PC-3 (cell line): Measurements from ENCODE around the gene MSH2. TPM values are rescaled to one million over a fixed set of nuclear protein-coding genes. Genes with fewer than 3 reads are reported as not detected.

Source experiments
- ATAC-seq: fragments of 200-7000 bp; cut with Tn5 transposase; 2 replicates; pipeline ENCODE4 v1.9.1; 2020; ENCODE audit warnings: mild to moderate bottlenecking, moderate library complexity
- BruUV-seq: library from RNA; stranded (reverse); fragments of 400-500 nt; replicated peaks from 2 replicates; lab custom pipeline; 2021; lab: Mats Ljungman, UMichigan
- CTCF ChIA-PET: fragments of 300-600 bp; sonication (Branson Sonifier 250); formaldehyde crosslinking; loops from one replicate; lab custom pipeline; 2022; ENCODE audit warnings: antibody characterized with exemption; lab: Charles Lee
- POLR2A ChIA-PET: fragments of 300-600 bp; sonication (Branson Sonifier 250); formaldehyde crosslinking; loops from one replicate; lab custom pipeline; 2022; ENCODE audit warnings: antibody characterized with exemption; ENCODE audit not compliant: unreplicated experiment; lab: Charles Lee
- DNase-seq: peaks from one replicate; pipeline ENCODE4 v3.0.0-alpha.2; 2015
- H2AFZ ChIP-seq: fragments of 300-600 bp; sonication (generic); 2 replicates; pipeline ENCODE4 v1.6.0; 2016; ENCODE audit warnings: antibody characterized with exemption, low read length
- H3F3A ChIP-seq: fragments of 300-600 bp; sonication (generic); one replicate; pipeline ENCODE4 v1.6.0; 2017; ENCODE audit warnings: antibody characterized with exemption, low read length, control low read depth, mild to moderate bottlenecking; ENCODE audit not compliant: unreplicated experiment
- H3K27ac ChIP-seq: fragments of 300-600 bp; sonication (generic); 2 replicates; pipeline ENCODE4 v1.5.1; 2016; ENCODE audit warnings: mild to moderate bottlenecking, low read length
- H3K27me3 ChIP-seq: fragments of 300-600 bp; sonication (generic); 2 replicates; pipeline ENCODE4 v1.6.1; 2016; ENCODE audit warnings: low read length, mixed read lengths
- H3K36me3 ChIP-seq: fragments of 300-600 bp; sonication (generic); 2 replicates; pipeline ENCODE4 v1.6.1; 2016; ENCODE audit warnings: low read depth, mixed run types, low read length, mixed read lengths
- H3K4me1 ChIP-seq: fragments of 300-600 bp; sonication (generic); 2 replicates; pipeline ENCODE4 v1.5.1; 2016; ENCODE audit warnings: low read length; ENCODE audit not compliant: insufficient read depth
- H3K4me2 ChIP-seq: fragments of 300-600 bp; sonication (generic); 2 replicates; pipeline ENCODE4 v1.6.0; 2016; ENCODE audit warnings: low read length
- H3K4me3 ChIP-seq: fragments of 300-600 bp; sonication (generic); 2 replicates; pipeline ENCODE4 v1.5.1; 2016; ENCODE audit warnings: mild to moderate bottlenecking, low read length, mixed read lengths
- H3K79me2 ChIP-seq: fragments of 300-600 bp; sonication (generic); 2 replicates; pipeline ENCODE4 v1.6.1; 2017; ENCODE audit warnings: low read length, mixed read lengths
- H3K9ac ChIP-seq: fragments of 300-600 bp; sonication (generic); 2 replicates; pipeline ENCODE4 v1.6.0; 2016; ENCODE audit warnings: mild to moderate bottlenecking, low read length
- H3K9me2 ChIP-seq: fragments of 300-600 bp; sonication (generic); replicated peaks from 2 replicates; pipeline ENCODE4 v1.6.1; 2016; ENCODE audit warnings: mixed run types, low read length, mixed read lengths
- H3K9me3 ChIP-seq: fragments of 300-600 bp; sonication (generic); 2 replicates; pipeline ENCODE4 v1.6.1; 2016; ENCODE audit warnings: low read length, mixed read lengths
- H4K20me1 ChIP-seq: fragments of 300-600 bp; sonication (generic); 2 replicates; pipeline ENCODE4 v1.6.1; 2016; ENCODE audit warnings: low read length, mixed read lengths
- EZH2 ChIP-seq: fragments of 300-600 bp; sonication (generic); IDR thresholded peaks from one replicate; pipeline ENCODE4 v1.6.1; 2017; ENCODE audit warnings: antibody characterized with exemption, mild to moderate bottlenecking, low read length; ENCODE audit not compliant: unreplicated experiment
- EZH2phosphoT487 ChIP-seq: fragments of 300-600 bp; sonication (generic); IDR thresholded peaks from 2 replicates; pipeline ENCODE4 v1.6.1; 2018; ENCODE audit warnings: mild to moderate bottlenecking, antibody characterized with exemption, low read length, borderline replicate concordance
- intact Hi-C: fragments of 100-400 bp; cut with micrococcal nuclease; formaldehyde crosslinking; loops from 2 replicates; pipeline ENCODE4 v1.9.0; 2023
- total RNA-seq: library from RNA; depleted of rRNA; stranded (reverse); fragments of >200 nt; gene quantifications from 2 replicates; pipeline ENCODE4 v1.2.3, GENCODE V29; 2014
- TF ChIP-seq, protein P1 (sequence below): fragments of 300-600 bp; sonication (generic); conservative IDR thresholded peaks from 2 replicates; pipeline ENCODE4 v1.5.1; 2017; ENCODE audit warnings: antibody characterized with exemption, low read depth, mild to moderate bottlenecking, low read length

MSH2 gene
- total RNA-seq, 1 experiment from 2014 or later: 70.7 TPM

- Histone ChIP-seq H3K9me2 (no peaks in the 10 kb centered on the region), H3K27ac (no peak overlapping the region), H4K20me1 (no peaks in the 10 kb centered on the region), H3K9me3 (no peaks in the 10 kb centered on the region), H3K27me3 (no peaks in the 10 kb centered on the region), H3K79me2 (no peaks in the 10 kb centered on the region), H3K4me3 (no peak overlapping the region), H3F3A (no peaks in the 10 kb centered on the region), H2AFZ (no peak overlapping the region), H3K4me2 (no peak overlapping the region), H3K36me3 (peaks cover 13% of the 10 kb centered on the region), H3K4me1 (peaks cover 12% of the 10 kb centered on the region), H3K9ac (no peak overlapping the region)
- ChIA-PET CTCF (no interaction called here), POLR2A (no interaction called here)
- ATAC-seq: no peak
- no TSS peak for BruUV-seq
- DNase-seq: no peak
- intact Hi-C loops: no loop called here
- TF ChIP-seq, protein P1, sequence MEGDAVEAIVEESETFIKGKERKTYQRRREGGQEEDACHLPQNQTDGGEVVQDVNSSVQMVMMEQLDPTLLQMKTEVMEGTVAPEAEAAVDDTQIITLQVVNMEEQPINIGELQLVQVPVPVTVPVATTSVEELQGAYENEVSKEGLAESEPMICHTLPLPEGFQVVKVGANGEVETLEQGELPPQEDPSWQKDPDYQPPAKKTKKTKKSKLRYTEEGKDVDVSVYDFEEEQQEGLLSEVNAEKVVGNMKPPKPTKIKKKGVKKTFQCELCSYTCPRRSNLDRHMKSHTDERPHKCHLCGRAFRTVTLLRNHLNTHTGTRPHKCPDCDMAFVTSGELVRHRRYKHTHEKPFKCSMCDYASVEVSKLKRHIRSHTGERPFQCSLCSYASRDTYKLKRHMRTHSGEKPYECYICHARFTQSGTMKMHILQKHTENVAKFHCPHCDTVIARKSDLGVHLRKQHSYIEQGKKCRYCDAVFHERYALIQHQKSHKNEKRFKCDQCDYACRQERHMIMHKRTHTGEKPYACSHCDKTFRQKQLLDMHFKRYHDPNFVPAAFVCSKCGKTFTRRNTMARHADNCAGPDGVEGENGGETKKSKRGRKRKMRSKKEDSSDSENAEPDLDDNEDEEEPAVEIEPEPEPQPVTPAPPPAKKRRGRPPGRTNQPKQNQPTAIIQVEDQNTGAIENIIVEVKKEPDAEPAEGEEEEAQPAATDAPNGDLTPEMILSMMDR: no peak
- TF ChIP-seq EZH2phosphoT487 (no peak), EZH2 (no peak)
Observed at GRCh38 chr2:47487498-47487875, 84.5 kb downstream of the MSH2 start.

- intact Hi-C loops: no loop called here
- H3K36me3 ChIP-seq: peaks cover 8% of the 10 kb centered on the region
- TF ChIP-seq EZH2: no peak
- TF ChIP-seq, protein P1: no peak
- no peak for TF ChIP-seq EZH2phosphoT487
- peak; percentile 94 for ATAC-seq
- H4K20me1 ChIP-seq: no peaks in the 10 kb centered on the region
- H3K9ac ChIP-seq: no peak overlapping the region
- no peak overlapping the region for H3K4me2 ChIP-seq
- no peak overlapping the region for H3K4me3 ChIP-seq
- no peaks in the 10 kb centered on the region for H3K9me2 ChIP-seq
- H2AFZ ChIP-seq: no peak overlapping the region
- peak overlapping the region; percentile 25 for H3K27ac ChIP-seq
- no peaks in the 10 kb centered on the region for H3K79me2 ChIP-seq
- DNase-seq: peak; percentile 88
- no peaks in the 10 kb centered on the region for H3F3A ChIP-seq
- POLR2A ChIA-PET: interaction anchor here (0.6 kb wide), 1 partner anchor 48 kb away, joined by 3 read pairs; no protein-coding TSS in a partner anchor
- H3K4me1 ChIP-seq: peaks cover 12% of the 10 kb centered on the region
- BruUV-seq: no TSS peak
- CTCF ChIA-PET: no interaction called here
- no peaks in the 10 kb centered on the region for H3K9me3 ChIP-seq
- H3K27me3 ChIP-seq: no peaks in the 10 kb centered on the region
Observed at GRCh38 chr2:47488870-47489584, 86.1 kb downstream of the MSH2 start.

GRCh38 chr2:47490406-47490805 lies 87.5 kb downstream of the MSH2 start:
- ATAC-seq (no peak), DNase-seq (no peak)
- no peaks in the 10 kb centered on the region for H3F3A ChIP-seq
- intact Hi-C loops: no loop called here
- H3K79me2 ChIP-seq: no peaks in the 10 kb centered on the region
- ChIA-PET CTCF (interaction anchor here (0.6 to 0.7 kb wide), 2 partner anchors 11 to 53 kb away, joined by 4 to 6 read pairs; no protein-coding TSS in a partner anchor), POLR2A (no interaction called here)
- no peaks in the 10 kb centered on the region for H3K36me3 ChIP-seq
- no peak overlapping the region for H3K4me3 ChIP-seq
- peaks cover 12% of the 10 kb centered on the region for H3K4me1 ChIP-seq
- no peaks in the 10 kb centered on the region for H3K9me3 ChIP-seq
- no peaks in the 10 kb centered on the region for H3K9me2 ChIP-seq
- no peak overlapping the region for H2AFZ ChIP-seq
- TF ChIP-seq, protein P1: no peak
- TF ChIP-seq EZH2 (no peak), EZH2phosphoT487 (no peak)
- H3K4me2 ChIP-seq: no peak overlapping the region
- no TSS peak for BruUV-seq
- H3K27ac ChIP-seq: no peak overlapping the region
- no peaks in the 10 kb centered on the region for H4K20me1 ChIP-seq
- no peak overlapping the region for H3K9ac ChIP-seq
- no peaks in the 10 kb centered on the region for H3K27me3 ChIP-seq
